IMR-90 (cell line): Measurements from ENCODE around the gene GNG7. TPM values are rescaled to one million over a fixed set of nuclear protein-coding genes. Genes with fewer than 3 reads are reported as not detected.

Source experiments
- ATAC-seq: fragments of 200-7000 bp; cut with Tn5 transposase; 2 replicates; pipeline ENCODE4 v1.9.1; 2020; ENCODE audit warnings: low read depth, mild to moderate bottlenecking, moderate library complexity
- BruUV-seq: library from RNA; stranded (reverse); fragments of 400-500 nt; replicated peaks from 2 replicates; lab custom pipeline; 2021; lab: Mats Ljungman, UMichigan
- CTCF ChIA-PET: fragments of 300-600 bp; formaldehyde crosslinking; extraction: SDS; loops from one replicate; lab custom pipeline; 2021; ENCODE audit warnings: antibody characterized with exemption; lab: Yijun Ruan, JAX
- POLR2A ChIA-PET: fragments of 300-600 bp; sonication (Branson Sonifier 250); formaldehyde crosslinking; loops from one replicate; lab custom pipeline; 2022; ENCODE audit warnings: antibody characterized with exemption; ENCODE audit not compliant: unreplicated experiment; lab: Charles Lee
- DNase-seq: peaks from one replicate; pipeline ENCODE4 v3.0.0; 2013
- H2AFZ ChIP-seq: replicated peaks from 2 replicates; pipeline ENCODE3; 2013; ENCODE audit warnings: low read length, mild to moderate bottlenecking; ENCODE audit not compliant: poor library complexity
- H2AK5ac ChIP-seq: 2 replicates; pipeline ENCODE4 v1.6.1; 2013; ENCODE audit warnings: low read depth, low read length, inconsistent platforms
- H2AK9ac ChIP-seq: replicated peaks from 2 replicates; pipeline ENCODE3; 2013; ENCODE audit warnings: mild to moderate bottlenecking, low read depth, low read length, moderate library complexity; ENCODE audit not compliant: poor library complexity
- H2BK120ac ChIP-seq: 2 replicates; pipeline ENCODE4 v1.6.1; 2013; ENCODE audit warnings: low read depth, low read length, inconsistent platforms
- H2BK15ac ChIP-seq: 3 replicates; pipeline ENCODE4 v1.6.1; 2013; ENCODE audit warnings: low read depth, low read length, inconsistent platforms
- H2BK20ac ChIP-seq: 2 replicates; pipeline ENCODE4 v1.6.1; 2013; ENCODE audit warnings: low read depth, mild to moderate bottlenecking, inconsistent platforms, low read length, moderate library complexity
- H2BK5ac ChIP-seq: 2 replicates; pipeline ENCODE4 v1.6.1; 2013; ENCODE audit warnings: mild to moderate bottlenecking, low read depth, low read length, inconsistent platforms; ENCODE audit not compliant: poor library complexity, severe bottlenecking
- H3K14ac ChIP-seq: replicated peaks from 2 replicates; pipeline ENCODE4 v1.6.1; 2013; ENCODE audit warnings: low read depth, low read length, inconsistent platforms
- H3K18ac ChIP-seq: 2 replicates; pipeline ENCODE4 v1.6.1; 2013; ENCODE audit warnings: low read depth, low read length, control low read depth
- H3K23ac ChIP-seq: 2 replicates; pipeline ENCODE4 v1.6.1; 2013; ENCODE audit warnings: low read depth, low read length, inconsistent platforms
- H3K27ac ChIP-seq: 2 replicates; pipeline ENCODE4 v1.5.1; 2013; ENCODE audit warnings: mild to moderate bottlenecking, control low read depth, low read length; ENCODE audit not compliant: insufficient read depth
- H3K27me3 ChIP-seq: 2 replicates; pipeline ENCODE4 v1.6.1; 2013; ENCODE audit warnings: low read length; ENCODE audit not compliant: control insufficient read depth, insufficient read depth
- H3K36me3 ChIP-seq: 2 replicates; pipeline ENCODE4 v1.6.1; 2013; ENCODE audit warnings: low read length, mixed read lengths; ENCODE audit not compliant: control insufficient read depth, insufficient read depth
- H3K4ac ChIP-seq: 2 replicates; pipeline ENCODE4 v1.6.1; 2013; ENCODE audit warnings: low read depth, low read length, inconsistent platforms
- H3K4me1 ChIP-seq: 2 replicates; pipeline ENCODE4 v1.6.1; 2013; ENCODE audit warnings: low read length, mixed read lengths; ENCODE audit not compliant: control insufficient read depth, insufficient read depth
- H3K4me2 ChIP-seq: 2 replicates; pipeline ENCODE4 v1.6.1; 2013; ENCODE audit warnings: low read depth, mild to moderate bottlenecking, control low read depth, low read length, moderate library complexity
- H3K4me3 ChIP-seq: 2 replicates; pipeline ENCODE4 v1.5.1; 2013; ENCODE audit warnings: low read depth, mild to moderate bottlenecking, control low read depth, low read length, moderate library complexity; ENCODE audit not compliant: insufficient read depth
- H3K56ac ChIP-seq: 2 replicates; pipeline ENCODE4 v1.6.1; 2013; ENCODE audit warnings: low read length, inconsistent platforms; ENCODE audit not compliant: insufficient read depth; ENCODE audit errors: extremely low read depth
- H3K79me1 ChIP-seq, 2 experiments: 2 replicates each; pipeline ENCODE4 v1.6.1; 2013; ENCODE audit warnings: low read length in 2 of 2, inconsistent platforms in 1 of 2, low read depth in 1 of 2
- H3K9ac ChIP-seq: 2 replicates; pipeline ENCODE4 v1.6.1; 2013; ENCODE audit warnings: low read depth, low read length, control low read depth
- H3K9me1 ChIP-seq: 2 replicates; pipeline ENCODE4 v1.6.1; 2013; ENCODE audit warnings: low read length, inconsistent platforms; ENCODE audit not compliant: insufficient read depth
- H3K9me3 ChIP-seq: 2 replicates; pipeline ENCODE4 v1.6.1; 2013; ENCODE audit warnings: low read length; ENCODE audit not compliant: control insufficient read depth, insufficient read depth
- H4K20me1 ChIP-seq: 2 replicates; pipeline ENCODE4 v1.6.1; 2013; ENCODE audit warnings: low read length, inconsistent platforms; ENCODE audit not compliant: insufficient read depth
- H4K5ac ChIP-seq: 2 replicates; pipeline ENCODE4 v1.6.1; 2013; ENCODE audit warnings: mild to moderate bottlenecking, low read depth, low read length, control low read depth
- H4K8ac ChIP-seq, 2 experiments: 2 replicates each; pipeline ENCODE4 v1.6.1; 2013; ENCODE audit warnings: low read depth in 2 of 2, low read length in 2 of 2, control low read depth in 1 of 2, inconsistent platforms in 1 of 2
- H4K91ac ChIP-seq: 2 replicates; pipeline ENCODE4 v1.6.1; 2013; ENCODE audit warnings: low read depth, low read length, inconsistent platforms; ENCODE audit not compliant: insufficient read depth
- BHLHE40 ChIP-seq: fragments of 150-350 bp; IDR thresholded peaks from 2 replicates; pipeline ENCODE4 v1.6.1; 2016; ENCODE audit warnings: mild to moderate bottlenecking, low read depth, low read length
- MAZ ChIP-seq: IDR thresholded peaks from 2 replicates; pipeline ENCODE4 v1.6.1; 2012; ENCODE audit warnings: low read depth, mild to moderate bottlenecking, low read length, improper control_type of control experiment, moderate library complexity, borderline replicate concordance
- MXI1 ChIP-seq: IDR thresholded peaks from 2 replicates; pipeline ENCODE4 v1.6.1; 2012; ENCODE audit warnings: low read depth, mild to moderate bottlenecking, low read length, moderate library complexity, borderline replicate concordance
- NFE2L2 ChIP-seq: fragments of 150-350 bp; IDR thresholded peaks from 2 replicates; pipeline ENCODE4 v1.6.1; 2016; ENCODE audit warnings: low read depth, mild to moderate bottlenecking, low read length
- RAD21 ChIP-seq: IDR thresholded peaks from 2 replicates; pipeline ENCODE4 v1.6.1; 2012; ENCODE audit warnings: low read length, improper control_type of control experiment
- RCOR1 ChIP-seq: IDR thresholded peaks from 2 replicates; pipeline ENCODE4 v1.6.1; 2012; ENCODE audit warnings: mild to moderate bottlenecking, low read length, improper control_type of control experiment; ENCODE audit not compliant: insufficient replicate concordance
- WGBS, 2 experiments: methylation state at CpG; one replicate each; pipeline versions ENCODE4 v1.1.5 to v1.1.7; 2013; ENCODE audit warnings: missing lambda C conversion rate in 2 of 2; ENCODE audit not compliant: insufficient read length in 1 of 2; ENCODE audit errors: extremely low coverage in 2 of 2; 5-methylcytosine and 5-hydroxymethylcytosine counted together
- dilution Hi-C: fragments of 300-500 bp; cut with HindIII; formaldehyde crosslinking; loops from one replicate; pipeline ENCODE4 v1.14.3; 2018; ENCODE audit warnings: low sequenced_read_pairs; ENCODE audit not compliant: unreplicated experiment
- in situ Hi-C: fragments of 300-500 bp; cut with MboI; formaldehyde crosslinking; loops from 3 replicates; pipeline ENCODE4 v1.14.3; 2019; ENCODE audit warnings: low sequenced_read_pairs, inconsistent platforms, mixed read lengths
- intact Hi-C: fragments of 100-400 bp; cut with micrococcal nuclease; formaldehyde crosslinking; loops from 2 replicates; pipeline ENCODE4 v1.10.0; 2022
- polyA plus RNA-seq, 3 experiments: library from polyadenylated mRNA; depleted of rRNA; stranded (reverse); fragments of >200 nt; gene quantifications; 2 replicates each; pipeline ENCODE4 v1.2.3, GENCODE V29; 2012; ENCODE audit warnings: low replicate concordance in 1 of 3
- total RNA-seq: library from RNA; depleted of rRNA; stranded (reverse); fragments of >200 nt; gene quantifications from 2 replicates; pipeline ENCODE4 v1.2.3, GENCODE V29; 2012
- TF ChIP-seq, protein P1 (sequence below): fragments of 150-350 bp; IDR thresholded peaks from 2 replicates; pipeline ENCODE4 v1.6.1; 2017; ENCODE audit warnings: mild to moderate bottlenecking, antibody characterized with exemption, low read length, low read depth

GNG7 gene
- total and polyA plus RNA-seq, 2 of the 4 experiments (the other 2 are of a cell fraction) = under 0.01 to 0.21 TPM

- no peak for TF ChIP-seq RCOR1
These were observed 111.7 kb downstream of the GNG7 start (continued) for GRCh38 chr19:2590630-2591399.

GRCh38 chr19:2589441-2589840, 113.1 kb downstream of the GNG7 start:
- Histone ChIP-seq H3K14ac (no peak overlapping the region), H2AFZ (no peak overlapping the region), H3K27me3 (peaks cover 13% of the 10 kb centered on the region), H2BK120ac (no peak overlapping the region), H3K79me1 (no peaks in the 10 kb centered on the region), H3K36me3 (no peaks in the 10 kb centered on the region), H4K5ac (no peak overlapping the region), H3K4me2 (no peak overlapping the region), H3K9me1 (peaks cover 3% of the 10 kb centered on the region; the same call in 1 of the 2 replicates), H3K9ac (no peak overlapping the region), H3K27ac (no peak overlapping the region), H2AK9ac (no peak overlapping the region), H4K20me1 (no peaks in the 10 kb centered on the region), H2BK20ac (no peak overlapping the region), H4K91ac (no peak overlapping the region; the same call in 1 of the 2 replicates), H4K8ac (no peak overlapping the region), H3K9me3 (no peaks in the 10 kb centered on the region; the same call in 1 of the 2 replicates), H3K23ac (no peak overlapping the region), H3K4me1 (peaks cover 5% of the 10 kb centered on the region; the same call in 1 of the 2 replicates), H3K56ac (no peak overlapping the region), H3K18ac (no peak overlapping the region), H2BK5ac (no peak overlapping the region), H3K4me3 (no peak overlapping the region), H3K4ac (no peak overlapping the region), H2AK5ac (no peak overlapping the region), H2BK15ac (0 out of 3 replicates have a peak overlapping the region, but pooled peaks have one; percentile 22)
- ChIA-PET POLR2A (interaction anchor here (0.9 kb wide), 1 partner anchor 9 kb away, joined by 5 read pairs; no protein-coding TSS in a partner anchor), CTCF (no interaction called here)
- ATAC-seq (no peak), DNase-seq (no peak)
- dilution Hi-C loops (no loop called here), in situ Hi-C loops (no loop called here), intact Hi-C loops (no loop called here)
- no peak for TF ChIP-seq RAD21
- TF ChIP-seq NFE2L2 = no peak
- no peak for TF ChIP-seq BHLHE40
- no peak for TF ChIP-seq MAZ
- TF ChIP-seq, protein P1, sequence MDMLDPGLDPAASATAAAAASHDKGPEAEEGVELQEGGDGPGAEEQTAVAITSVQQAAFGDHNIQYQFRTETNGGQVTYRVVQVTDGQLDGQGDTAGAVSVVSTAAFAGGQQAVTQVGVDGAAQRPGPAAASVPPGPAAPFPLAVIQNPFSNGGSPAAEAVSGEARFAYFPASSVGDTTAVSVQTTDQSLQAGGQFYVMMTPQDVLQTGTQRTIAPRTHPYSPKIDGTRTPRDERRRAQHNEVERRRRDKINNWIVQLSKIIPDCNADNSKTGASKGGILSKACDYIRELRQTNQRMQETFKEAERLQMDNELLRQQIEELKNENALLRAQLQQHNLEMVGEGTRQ = no peak
- no peak for TF ChIP-seq MXI1
- WGBS, 2 experiments = 85% methylated on average over 4 of the region's 10 CpGs; no CpG with 5 or more reads in 1 of the 2 experiments
- BruUV-seq = no TSS peak
